HEK293 (cell line): ENCODE data around the gene NFXL1.

Experiments
- CTCF ChIA-PET: fragments of 350-600 bp; formaldehyde crosslinking; extraction: SDS; loops from one replicate; lab custom pipeline; 2021; ENCODE audit warnings: antibody characterized with exemption; lab: Yijun Ruan, JAX
- POLR2A ChIA-PET: fragments of 300-600 bp; formaldehyde crosslinking; extraction: SDS; loops from one replicate; lab custom pipeline; 2020; ENCODE audit warnings: antibody characterized with exemption, inconsistent platforms; lab: Yijun Ruan, JAX
- H3K27ac ChIP-seq: fragments of 200-500 bp; sonication (Bioruptor generic); 2 replicates; pipeline ENCODE4 v1.5.1; 2014; ENCODE audit warnings: low read depth, low read length, control low read depth, inconsistent platforms; ENCODE audit errors: extremely low read depth
- H3K36me3 ChIP-seq, 2 experiments: fragments of 200-500 bp in 1 of 2; sonication (Bioruptor generic) in 1 of 2; 1 replicate in 1 of 2; 2 replicates in 1 of 2; pipeline ENCODE4 v1.5.1; 2014 to 2017; ENCODE audit warnings: inconsistent platforms in 2 of 2, low read length in 2 of 2; ENCODE audit not compliant: control insufficient read depth in 2 of 2, insufficient read depth in 1 of 2
- H3K4me1 ChIP-seq: fragments of 200-500 bp; sonication (Bioruptor generic); 2 replicates; pipeline ENCODE4 v1.5.1; 2014; ENCODE audit warnings: mild to moderate bottlenecking, low read length, inconsistent platforms; ENCODE audit not compliant: control insufficient read depth, insufficient read depth
- H3K4me3 ChIP-seq: 2 replicates; pipeline ENCODE4 v1.5.1; 2011; ENCODE audit warnings: low read depth, mild to moderate bottlenecking, control low read depth, low read length, moderate library complexity
- H3K9me3 ChIP-seq: fragments of 200-500 bp; sonication (Bioruptor generic); 2 replicates; pipeline ENCODE4 v1.5.1; 2014; ENCODE audit warnings: low read depth, low read length, inconsistent platforms; ENCODE audit not compliant: control insufficient read depth, insufficient read depth
- GLI2 ChIP-seq: fragments of 450-650 bp; formaldehyde crosslinking; IDR thresholded peaks from 2 replicates; pipeline ENCODE4; 2017; ENCODE audit warnings: missing biosample characterization, missing genetic modification characterization, low read depth, borderline replicate concordance
- GLIS2 ChIP-seq: fragments of 450-650 bp; formaldehyde crosslinking; IDR thresholded peaks from 2 replicates; pipeline ENCODE4 v1.5.1; 2016; ENCODE audit warnings: missing biosample characterization, missing genetic modification characterization
- HOXD13 ChIP-seq: sonication (generic); formaldehyde crosslinking; IDR thresholded peaks from 2 replicates; pipeline ENCODE4 v1.8.0; 2022; ENCODE audit warnings: missing genetic modification reagents, borderline replicate concordance
- KLF1 ChIP-seq: fragments of 450-650 bp; formaldehyde crosslinking; IDR thresholded peaks from 2 replicates; pipeline ENCODE4 v1.5.1; 2016; ENCODE audit warnings: missing biosample characterization, missing genetic modification characterization
- MZF1 ChIP-seq: fragments of 450-650 bp; formaldehyde crosslinking; IDR thresholded peaks from 2 replicates; pipeline ENCODE4 v1.5.1; 2017; ENCODE audit warnings: missing biosample characterization, missing genetic modification characterization, borderline replicate concordance
- OSR2 ChIP-seq: fragments of 450-650 bp; formaldehyde crosslinking; IDR thresholded peaks from 2 replicates; pipeline ENCODE4 v1.5.1; 2016; ENCODE audit warnings: missing biosample characterization, missing genetic modification characterization
- PRDM6 ChIP-seq: fragments of 450-650 bp; formaldehyde crosslinking; IDR thresholded peaks from 2 replicates; pipeline ENCODE4 v1.5.1; 2017; ENCODE audit warnings: missing biosample characterization, missing genetic modification characterization
- ZBTB8A ChIP-seq: fragments of 450-650 bp; formaldehyde crosslinking; IDR thresholded peaks from 2 replicates; pipeline ENCODE4 v1.5.1; 2016; ENCODE audit warnings: missing biosample characterization, missing genetic modification characterization
- ZFP41 ChIP-seq: fragments of 450-650 bp; formaldehyde crosslinking; IDR thresholded peaks from 2 replicates; pipeline ENCODE4 v1.5.1; 2016; ENCODE audit warnings: missing biosample characterization, missing genetic modification characterization, borderline replicate concordance
- ZNF146 ChIP-seq: fragments of 450-650 bp; formaldehyde crosslinking; IDR thresholded peaks from 2 replicates; pipeline ENCODE4 v1.5.1; 2016; ENCODE audit warnings: missing biosample characterization, missing genetic modification characterization
- ZNF184 ChIP-seq: fragments of 450-650 bp; IDR thresholded peaks from 2 replicates; pipeline ENCODE4 v1.5.1; 2018; ENCODE audit warnings: missing biosample characterization, mild to moderate bottlenecking, missing genetic modification characterization
- ZNF211 ChIP-seq: fragments of 450-650 bp; formaldehyde crosslinking; IDR thresholded peaks from 2 replicates; pipeline ENCODE4 v1.5.1; 2016; ENCODE audit warnings: low read depth, missing biosample characterization, missing genetic modification characterization
- ZNF23 ChIP-seq: fragments of 450-650 bp; formaldehyde crosslinking; IDR thresholded peaks from 2 replicates; pipeline ENCODE4 v1.5.1; 2016; ENCODE audit warnings: missing biosample characterization, missing genetic modification characterization, borderline replicate concordance
- ZNF239 ChIP-seq: fragments of 450-650 bp; formaldehyde crosslinking; IDR thresholded peaks from 2 replicates; pipeline ENCODE4 v1.5.1; 2016; ENCODE audit warnings: missing biosample characterization, missing genetic modification characterization
- ZNF404 ChIP-seq: fragments of 450-650 bp; formaldehyde crosslinking; IDR thresholded peaks from 2 replicates; pipeline ENCODE4 v1.5.1; 2017; ENCODE audit warnings: missing biosample characterization, missing genetic modification characterization
- ZNF521 ChIP-seq: fragments of 450-650 bp; formaldehyde crosslinking; IDR thresholded peaks from 2 replicates; pipeline ENCODE4 v1.5.1; 2017; ENCODE audit warnings: missing biosample characterization, mild to moderate bottlenecking, missing genetic modification characterization
- ZNF654 ChIP-seq: fragments of 450-650 bp; formaldehyde crosslinking; IDR thresholded peaks from 2 replicates; pipeline ENCODE4 v1.5.1; 2016; ENCODE audit warnings: low read depth, missing biosample characterization, missing genetic modification characterization
- ZNF660 ChIP-seq: fragments of 450-650 bp; IDR thresholded peaks from 2 replicates; pipeline ENCODE4 v1.5.1; 2018; ENCODE audit warnings: missing biosample characterization, mild to moderate bottlenecking, missing genetic modification characterization

Gene NFXL1

GRCh38 chr4:47939456-47939855, 25.1 kb upstream of the NFXL1 start (continued):
- TF ChIP-seq ZFP41 (no peak), ZNF146 (tag by site-specific recombination) (no peak), ZNF521 (no peak), KLF1 (tag by site-specific recombination) (no peak)

DNA sequence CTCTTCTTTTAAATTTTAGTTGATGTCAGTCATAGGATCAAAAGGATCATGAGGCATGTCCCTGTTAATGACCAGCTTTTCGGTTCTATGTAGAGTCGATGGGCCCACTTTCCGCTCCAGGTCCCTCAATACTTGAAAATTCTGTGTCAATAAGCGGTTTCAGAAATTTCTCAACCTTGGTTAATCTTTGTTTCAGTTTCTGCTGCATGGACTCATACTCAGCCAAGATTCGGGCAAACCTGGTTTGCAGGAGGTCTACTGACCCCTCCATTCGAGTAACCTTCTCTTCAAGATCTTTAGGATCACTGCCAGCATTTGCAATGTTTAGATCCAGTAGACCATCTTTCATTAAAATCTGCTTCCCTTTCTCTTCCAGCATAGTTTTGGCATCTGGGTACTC, 22.0 kb upstream of the NFXL1 start:
- no peaks in the 10 kb centered on the region for H3K9me3 ChIP-seq
- H3K36me3 ChIP-seq: no peaks in the 10 kb centered on the region
- H3K4me1 ChIP-seq: no peaks in the 10 kb centered on the region
- H3K4me3 ChIP-seq: no peak overlapping the region
- CTCF ChIA-PET: interaction anchor here (0.9 kb wide), 1 partner anchor 231 kb away, joined by 3 read pairs; no protein-coding TSS in a partner anchor
- H3K27ac ChIP-seq: no peak overlapping the region
- TF ChIP-seq ZNF404 (tag by site-specific recombination) (no peak), ZNF211 (tag by site-specific recombination) (no peak), MZF1 (tag by site-specific recombination) (no peak), ZNF23 (tag by site-specific recombination) (no peak), OSR2 (tag by site-specific recombination) (no peak)
- POLR2A ChIA-PET: no interaction called here

GRCh38 chr4:47933840-47934239, 19.5 kb upstream of the NFXL1 start:
- CTCF ChIA-PET: interaction anchor here (0.6 to 1.8 kb wide), 19 partner anchors 8 to 801 kb away, joined by 3 to 8 read pairs (median 3); partner anchors contain the start of gene CORIN
- H3K36me3 ChIP-seq: no peaks in the 10 kb centered on the region
- no peak overlapping the region for H3K4me3 ChIP-seq
- H3K27ac ChIP-seq: no peak overlapping the region
- H3K9me3 ChIP-seq: no peaks in the 10 kb centered on the region
- H3K4me1 ChIP-seq: no peaks in the 10 kb centered on the region
- peak; percentile 78 for TF ChIP-seq ZNF654
- TF ChIP-seq ZNF660 (tag by site-specific recombination): 0 out of 2 replicates have a peak, but pooled peaks have one; percentile 31
- no peak for TF ChIP-seq PRDM6 (tag by site-specific recombination)
- TF ChIP-seq, all 188 proteins: peak for 2
- POLR2A ChIA-PET: no interaction called here

- POLR2A ChIA-PET: no interaction called here
- CTCF ChIA-PET: interaction anchor here (0.5 to 1.7 kb wide), 7 partner anchors 8 to 268 kb away, joined by 3 to 9 read pairs (median 3); partner anchors contain the start of gene CORIN
- no peaks in the 10 kb centered on the region for H3K36me3 ChIP-seq
- TF ChIP-seq GLIS2 (tag by site-specific recombination) (no peak), GLI2 (tag by site-specific recombination) (no peak), ZNF239 (tag by site-specific recombination) (no peak), ZNF184 (tag by site-specific recombination) (no peak), HOXD13 (CRISPR knock-in tag) (no peak), ZBTB8A (tag by site-specific recombination) (no peak)
- no peak overlapping the region for H3K27ac ChIP-seq
- no peaks in the 10 kb centered on the region for H3K9me3 ChIP-seq
- H3K4me3 ChIP-seq: no peak overlapping the region
- no peaks in the 10 kb centered on the region for H3K4me1 ChIP-seq
Measured at GRCh38 chr4:47930971-47931804, 16.8 kb upstream of the NFXL1 start.
